Measurements from ENCODE around the gene KIF1B. TPM values are rescaled to one million over a fixed set of nuclear protein-coding genes. Genes with fewer than 3 reads are reported as not detected.

The KIF1B gene
- polyA plus RNA-seq, 4 donors: 39.2 to 51.4 (median 42.2) TPM

DNA sequence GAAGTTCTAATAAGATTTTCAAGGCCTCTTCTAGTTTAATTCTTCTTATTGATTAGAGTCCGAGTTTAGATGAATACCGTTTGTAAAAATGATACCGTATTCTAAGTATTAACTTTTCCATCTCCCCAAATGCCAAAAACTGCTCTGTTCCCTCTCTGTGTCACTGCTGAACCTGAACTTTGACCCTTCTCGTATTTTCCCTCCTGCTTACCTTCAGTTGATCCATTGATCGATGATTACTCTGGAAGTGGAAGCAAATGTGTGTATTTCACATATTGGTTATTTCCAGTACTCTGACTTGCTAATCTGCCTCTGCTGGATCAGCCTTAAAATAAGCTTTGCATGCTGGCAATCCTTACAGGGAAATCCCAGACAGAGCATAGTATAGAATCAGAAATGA lies 68.5 kb downstream of the KIF1B start:
- no peak for DNase-seq (ENCODE audit: low read depth in 4 of 4, low spot score in 2 of 4)

GRCh38 chr1:10280439-10281350 lies 70.3 kb downstream of the KIF1B start:
- no peak for DNase-seq (ENCODE audit: low read depth in 4 of 4, low spot score in 2 of 4)

DNA sequence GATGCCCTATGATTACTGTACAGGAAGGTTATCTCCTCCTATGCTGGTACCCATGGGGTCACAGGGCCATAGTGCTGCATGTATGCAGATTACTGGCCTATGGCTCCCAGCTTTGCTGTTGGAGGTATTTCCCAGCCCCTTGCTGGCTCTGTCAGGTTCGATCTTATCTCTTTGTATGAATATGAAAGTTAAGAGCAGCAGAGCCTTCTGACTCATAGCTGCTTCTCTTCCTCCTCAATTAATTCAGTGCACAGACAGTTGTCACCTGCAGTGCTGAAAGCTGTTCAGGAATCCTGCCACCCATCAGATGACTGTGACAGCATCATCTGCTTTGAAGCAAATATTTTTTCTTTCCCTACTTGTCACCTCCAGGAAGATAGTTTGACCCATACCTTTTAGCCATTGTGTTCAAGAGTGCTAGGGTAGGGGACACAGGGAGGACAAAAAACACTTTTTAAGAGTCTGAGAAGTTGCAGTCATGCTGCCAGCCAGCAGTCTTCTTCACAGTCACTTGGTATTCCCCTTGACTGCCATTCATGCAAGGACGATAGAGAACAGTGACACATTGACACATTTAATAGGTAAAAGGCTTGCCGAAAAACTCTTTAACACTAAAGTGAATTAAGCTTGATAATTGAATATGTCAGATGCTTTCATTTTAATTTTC lies 73.1 kb downstream of the KIF1B start:
- no peak for DNase-seq (ENCODE audit: low read depth in 4 of 4, low spot score in 2 of 4)

DNA sequence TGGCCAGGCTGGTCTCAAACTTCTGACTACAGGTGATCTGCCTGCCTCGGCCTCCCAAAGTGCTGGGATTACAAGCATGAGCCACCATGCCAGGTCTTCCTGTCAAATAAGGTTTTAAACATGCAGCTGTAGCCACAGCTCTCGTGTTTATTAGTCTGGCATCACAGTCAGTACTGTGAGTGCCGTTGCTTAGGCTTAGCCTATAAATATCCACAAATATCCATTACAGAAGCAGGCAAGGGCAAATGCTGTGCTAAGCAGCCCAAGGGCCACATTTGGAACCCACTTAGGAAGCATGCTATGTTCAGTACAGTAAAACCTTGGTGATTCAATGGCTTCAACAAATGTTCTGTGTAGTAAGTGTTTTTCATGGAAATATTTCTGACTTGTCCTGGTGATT lies 75.9 kb downstream of the KIF1B start:
- no peak for DNase-seq (ENCODE audit: low read depth in 4 of 4, low spot score in 2 of 4)

DNA sequence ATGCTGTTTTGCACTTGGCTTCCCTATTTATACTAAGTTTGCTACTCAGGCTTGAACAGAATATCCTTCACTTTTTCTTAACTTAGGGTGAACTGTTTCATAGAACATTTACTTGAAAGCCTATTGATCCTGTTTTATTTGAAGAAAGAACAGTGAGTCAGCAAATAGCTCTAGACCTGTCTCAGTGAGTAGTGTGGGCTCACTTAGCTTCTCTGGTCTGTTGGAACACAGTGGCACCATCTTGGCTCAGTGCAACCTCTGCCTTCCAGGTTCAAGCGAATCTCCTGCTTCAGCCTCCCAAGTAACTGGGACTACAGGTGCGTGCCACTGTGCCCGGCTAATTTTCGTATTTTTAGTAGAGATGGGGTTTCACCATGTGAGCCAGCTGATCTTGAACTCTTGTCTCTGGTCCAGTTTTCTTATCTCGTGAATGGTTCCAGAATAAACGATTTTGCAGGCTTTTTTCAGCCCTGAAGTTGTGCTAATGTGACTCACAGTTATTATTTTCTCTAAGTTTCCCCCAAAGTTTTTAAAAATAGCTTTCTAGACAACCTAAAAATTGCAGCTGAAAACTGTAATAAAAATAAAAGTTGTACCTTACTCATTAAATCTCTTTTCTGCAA lies 76.8 kb downstream of the KIF1B start:
- no peak for DNase-seq (ENCODE audit: low read depth in 4 of 4, low spot score in 2 of 4)

DNA sequence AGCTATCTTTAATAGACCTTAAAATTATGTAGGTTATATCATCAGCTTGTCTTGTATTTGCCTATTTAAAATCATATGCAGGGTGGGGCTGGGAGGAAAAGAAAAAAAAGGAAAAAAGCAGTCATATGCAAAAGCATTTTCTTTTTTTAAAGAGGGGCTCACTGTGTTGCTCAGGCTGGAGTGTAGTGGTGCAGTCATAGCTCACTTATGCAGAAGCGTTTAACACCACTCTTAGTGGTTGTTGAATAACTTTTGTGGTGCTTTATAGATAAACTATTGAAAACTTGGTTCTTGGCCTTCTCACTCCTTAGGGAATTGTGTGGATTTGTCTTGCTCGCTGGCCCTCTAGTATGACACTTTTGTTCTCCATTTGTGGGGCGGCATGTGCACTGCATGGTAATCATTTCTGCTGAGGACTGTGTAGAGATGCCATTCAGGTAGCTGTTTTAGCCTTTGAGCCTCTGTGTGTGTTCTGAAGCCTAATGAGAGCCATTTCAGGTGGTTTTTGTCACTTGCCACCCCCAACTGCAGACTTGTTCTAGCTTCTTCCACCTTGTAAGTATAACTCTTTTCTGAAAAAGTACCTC lies 77.8 kb downstream of the KIF1B start:
- no peak for DNase-seq (ENCODE audit: low read depth in 4 of 4, low spot score in 2 of 4)

DNA sequence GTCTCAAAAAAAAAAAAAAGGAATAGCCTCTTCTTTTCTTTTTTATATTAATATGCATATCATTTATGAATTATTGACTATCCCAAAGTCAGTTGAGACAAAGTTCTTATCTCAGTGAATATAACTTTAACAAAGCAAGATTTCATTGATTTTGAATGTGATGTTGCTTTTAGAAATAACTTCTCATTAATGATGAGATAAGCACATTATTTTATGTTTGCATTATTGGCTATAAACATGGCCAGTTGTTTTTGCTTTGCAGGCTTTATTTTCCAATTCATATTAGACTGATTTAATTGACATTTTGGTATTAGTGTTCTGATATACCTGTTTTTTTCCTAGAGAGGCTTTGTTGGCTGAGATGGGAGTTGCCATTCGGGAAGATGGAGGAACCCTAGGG lies 81.3 kb downstream of the KIF1B start:
- no peak for DNase-seq (ENCODE audit: low read depth in 4 of 4, low spot score in 2 of 4)

DNA sequence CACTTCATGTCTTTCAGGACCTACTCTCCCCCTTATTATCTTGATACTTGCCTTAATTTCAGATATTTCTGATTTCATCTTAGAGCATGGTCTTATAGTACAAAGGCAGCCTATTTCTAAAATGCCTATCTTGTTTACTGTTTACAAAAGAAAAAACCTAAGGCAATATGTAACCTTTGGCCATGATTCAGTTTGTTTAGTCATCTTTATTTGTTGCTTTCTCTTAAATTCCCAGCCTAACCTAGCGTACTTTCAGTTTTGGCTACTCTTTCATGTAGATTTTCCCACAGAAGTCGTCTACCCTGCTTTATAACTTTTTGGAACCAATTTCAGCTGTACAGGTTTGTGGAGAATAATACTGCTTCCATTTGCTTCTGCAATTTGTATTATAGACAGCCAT lies 81.8 kb downstream of the KIF1B start:
- DNase-seq (ENCODE audit: low read depth in 4 of 4, low spot score in 2 of 4): no peak

DNA sequence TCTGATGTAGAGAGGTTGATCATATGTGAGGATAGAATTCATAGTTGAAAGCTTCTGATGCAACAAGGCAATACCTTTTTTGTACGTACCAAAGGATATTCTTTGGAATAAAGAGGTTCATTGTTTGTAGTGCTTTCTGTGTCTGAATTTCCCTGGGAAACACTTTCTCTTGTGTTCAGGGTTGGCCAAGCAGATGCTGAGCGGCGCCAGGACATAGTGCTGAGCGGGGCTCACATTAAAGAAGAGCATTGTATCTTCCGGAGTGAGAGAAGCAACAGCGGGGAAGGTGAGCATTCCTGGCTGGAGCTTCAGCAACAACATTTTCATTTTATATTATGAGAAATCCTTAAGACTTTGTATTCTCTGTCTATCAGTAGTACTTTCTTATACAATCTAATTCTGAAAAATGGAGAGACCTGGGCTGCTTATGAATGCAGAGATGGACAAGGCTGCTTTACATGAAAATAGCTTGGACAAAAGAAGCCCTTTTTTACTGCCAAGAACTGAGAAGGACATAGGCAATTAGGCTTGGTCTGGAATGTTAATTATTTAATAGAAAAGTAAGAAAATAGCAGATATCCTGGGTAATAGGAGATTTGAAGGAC lies 85.2 kb downstream of the KIF1B start:
- no peak for DNase-seq (ENCODE audit: low read depth in 4 of 4, low spot score in 2 of 4)

GRCh38 chr1:10299151-10299550 lies 88.8 kb downstream of the KIF1B start:
- no peak for DNase-seq (ENCODE audit: low read depth in 4 of 4, low spot score in 2 of 4)

GRCh38 chr1:10302416-10302815 lies 92.0 kb downstream of the KIF1B start:
- DNase-seq (ENCODE audit: low read depth in 4 of 4, low spot score in 2 of 4): no peak

- DNase-seq (ENCODE audit: low read depth in 4 of 4, low spot score in 2 of 4): no peak
These were observed 93.9 kb downstream of the KIF1B start for GRCh38 chr1:10304295-10304694.

GRCh38 chr1:10306435-10306834 lies 96.1 kb downstream of the KIF1B start:
- DNase-seq (ENCODE audit: low read depth in 4 of 4, low spot score in 2 of 4): no peak

DNA sequence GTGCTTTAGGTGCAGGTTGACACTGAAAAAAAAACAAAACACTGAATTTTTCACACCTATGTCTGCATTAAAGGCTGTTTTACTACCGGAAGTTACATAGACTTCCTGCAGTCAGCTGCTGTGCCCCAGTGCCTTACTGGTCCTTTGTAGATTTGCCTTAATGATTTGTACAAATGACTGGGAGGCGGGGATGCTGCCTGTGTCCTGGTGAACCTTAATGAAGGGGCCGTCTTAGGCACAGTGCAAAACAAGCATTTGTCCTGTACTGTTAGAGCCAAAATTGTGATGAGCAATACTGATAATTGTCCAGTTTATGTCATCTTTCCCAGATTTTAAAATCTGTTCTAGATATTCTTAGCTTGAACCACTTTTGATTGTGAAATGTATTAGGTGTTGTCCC lies 97.6 kb downstream of the KIF1B start:
- no peak for DNase-seq (ENCODE audit: low read depth in 4 of 4, low spot score in 2 of 4)

DNA sequence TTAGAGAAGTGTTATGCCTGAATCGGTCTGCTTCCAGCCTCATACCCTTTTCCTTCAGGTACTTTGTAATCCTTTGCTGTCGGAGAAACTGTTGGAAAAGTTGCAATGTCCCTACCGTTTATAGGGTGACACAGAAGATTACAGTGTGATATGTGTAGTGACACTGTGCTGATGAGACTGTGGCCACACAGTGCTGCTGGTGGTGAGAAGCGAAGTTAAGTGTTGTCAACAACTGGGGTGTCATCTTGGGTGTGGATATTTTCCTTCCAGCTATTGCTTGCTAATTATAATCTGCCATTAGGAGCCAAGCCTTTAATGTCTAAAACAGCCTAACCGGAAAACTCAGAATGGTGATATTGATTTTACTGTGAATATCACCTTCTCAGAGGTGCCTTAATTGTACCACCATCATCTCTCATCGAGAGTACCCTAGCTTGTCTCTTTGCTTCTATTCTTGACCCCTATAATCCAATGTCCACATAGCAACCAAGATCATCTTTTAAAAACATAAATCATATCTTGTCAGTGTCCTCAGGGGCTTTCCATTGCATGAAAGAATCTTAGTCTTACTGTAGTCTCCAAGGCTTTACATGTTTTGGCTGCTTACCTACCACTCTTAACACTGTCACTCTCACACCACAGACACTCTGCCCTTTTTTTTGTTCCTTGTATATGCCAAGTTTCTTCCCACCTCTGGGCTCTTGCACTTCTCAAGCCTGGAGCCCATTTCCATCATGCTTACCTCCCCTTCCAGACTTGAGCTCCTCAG lies 99.1 kb downstream of the KIF1B start:
- DNase-seq (ENCODE audit: low read depth in 4 of 4, low spot score in 2 of 4): no peak

- DNase-seq (ENCODE audit: low read depth in 4 of 4, low spot score in 2 of 4): no peak
These were observed 106.4 kb downstream of the KIF1B start for GRCh38 chr1:10316752-10317151.

DNA sequence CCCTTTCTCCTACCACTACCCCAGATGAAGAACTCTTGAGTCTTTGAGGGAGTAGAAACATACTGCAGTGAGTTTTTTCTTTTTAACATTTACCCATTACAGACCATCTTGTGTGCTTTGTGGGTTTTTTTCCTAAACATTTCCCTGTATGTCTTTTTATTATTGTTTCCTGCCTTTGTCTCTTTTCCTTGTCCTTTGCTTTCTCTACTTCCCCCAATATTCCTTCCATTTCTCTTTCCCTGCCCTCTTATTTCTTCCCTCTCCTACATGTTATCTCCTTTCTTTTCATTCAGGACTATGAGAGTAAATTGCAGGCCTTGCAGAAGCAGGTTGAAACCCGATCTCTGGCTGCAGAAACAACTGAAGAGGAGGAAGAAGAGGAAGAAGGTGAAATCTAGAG lies 109.4 kb downstream of the KIF1B start:
- DNase-seq (ENCODE audit: low read depth in 4 of 4, low spot score in 2 of 4): no peak

GRCh38 chr1:10320336-10320735 lies 110.0 kb downstream of the KIF1B start:
- no peak for DNase-seq (ENCODE audit: low read depth in 4 of 4, low spot score in 2 of 4)

- DNase-seq (ENCODE audit: low read depth in 4 of 4, low spot score in 2 of 4): no peak
These were observed 112.5 kb downstream of the KIF1B start for GRCh38 chr1:10322821-10323220.

- no peak for DNase-seq (ENCODE audit: low read depth in 4 of 4, low spot score in 2 of 4)
These were observed 114.3 kb downstream of the KIF1B start for GRCh38 chr1:10324627-10325026.

Data from left renal cortex interstitium (tissue), 4 donors.